Fibroblast of lung (primary cell): ENCODE results near the gene MXD1. TPM values are rescaled to one million over a fixed set of nuclear protein-coding genes. Genes with fewer than 3 reads are reported as not detected.

ENCODE experiments used
- DNase-seq, 2 donors: peaks; one replicate each; pipeline versions ENCODE4 v3.0.0 to v3.0.0-alpha.2; 2010; ENCODE audit warnings: low read depth in 2 of 2
- H2AFZ ChIP-seq: 2 replicates; pipeline ENCODE4 v1.5.1; 2012; ENCODE audit warnings: low read length, control low read depth, inconsistent platforms
- H3K27ac ChIP-seq: 2 replicates; pipeline ENCODE4 v1.5.1; 2011; ENCODE audit warnings: low read length, control low read depth; ENCODE audit not compliant: insufficient read depth
- H3K27me3 ChIP-seq: 2 replicates; pipeline ENCODE4 v1.5.1; 2011; ENCODE audit warnings: mild to moderate bottlenecking, low read length; ENCODE audit not compliant: control insufficient read depth, insufficient read depth
- H3K36me3 ChIP-seq: 2 replicates; pipeline ENCODE4 v1.5.1; 2011; ENCODE audit warnings: low read length; ENCODE audit not compliant: control insufficient read depth, insufficient read depth
- H3K4me1 ChIP-seq: 2 replicates; pipeline ENCODE4 v1.5.1; 2011; ENCODE audit warnings: low read length; ENCODE audit not compliant: control insufficient read depth, insufficient read depth; ENCODE audit errors: extremely low read depth
- H3K4me2 ChIP-seq: 2 replicates; pipeline ENCODE4 v1.5.1; 2011; ENCODE audit warnings: low read length, control low read depth; ENCODE audit not compliant: insufficient read depth; ENCODE audit errors: extremely low read depth
- H3K4me3 ChIP-seq, 4 experiments: fragments of 200-600 bp in 1 of 4; sonication (generic) in 1 of 4; replicated peaks in 1 of 4; 2 replicates each; pipeline ENCODE4 v1.5.1; 2011 to 2016; ENCODE audit warnings: low read length in 4 of 4, low read depth in 3 of 4, mild to moderate bottlenecking in 3 of 4, control low read depth in 2 of 4, inconsistent platforms in 1 of 4, mixed read lengths in 1 of 4; ENCODE audit not compliant: insufficient read depth in 1 of 4; ENCODE audit errors: control extremely low read depth in 1 of 4
- H3K79me2 ChIP-seq: 2 replicates; pipeline ENCODE4 v1.5.1; 2012; ENCODE audit warnings: mild to moderate bottlenecking, low read length, inconsistent platforms; ENCODE audit not compliant: control insufficient read depth, insufficient read depth
- H3K9ac ChIP-seq: 2 replicates; pipeline ENCODE4 v1.5.1; 2011; ENCODE audit warnings: mild to moderate bottlenecking, low read length, control low read depth; ENCODE audit not compliant: insufficient read depth
- H3K9me3 ChIP-seq: 2 replicates; pipeline ENCODE4 v1.5.1; 2012; ENCODE audit warnings: low read depth, low read length; ENCODE audit not compliant: control insufficient read depth, insufficient read depth
- H4K20me1 ChIP-seq: 2 replicates; pipeline ENCODE4 v1.5.1; 2011; ENCODE audit warnings: low read length; ENCODE audit not compliant: control insufficient read depth, insufficient read depth; ENCODE audit errors: extremely low read depth
- CTCF ChIP-seq, 2 donors: IDR thresholded peaks in 1 of 2; conservative IDR thresholded peaks in 1 of 2; 1 replicate in 1 of 2; 2 replicates in 1 of 2; pipeline ENCODE4 v1.5.1; 2011 to 2012; ENCODE audit warnings: low read length in 2 of 2, control low read depth in 1 of 2, inconsistent platforms in 1 of 2, low read depth in 1 of 2, mild to moderate bottlenecking in 1 of 2
- EZH2 ChIP-seq: IDR thresholded peaks from 2 replicates; pipeline ENCODE4 v1.5.1; 2012; ENCODE audit warnings: low read length, control low read depth, mild to moderate bottlenecking; ENCODE audit errors: missing control alignments
- polyA plus RNA-seq, 2 donors: library from polyadenylated mRNA; depleted of rRNA in 1 of 2; stranded (reverse) in 1 of 2; unstranded in 1 of 2; fragments of >200 nt; gene quantifications; 2 replicates each; pipeline ENCODE4 v1.2.1, GENCODE V29; 2011 to 2012; ENCODE audit warnings: missing spikeins in 1 of 2
- total RNA-seq: library from RNA; depleted of rRNA; stranded (reverse); fragments of >200 nt; gene quantifications from 2 replicates; pipeline ENCODE4 v1.2.1, GENCODE V29; 2014

MXD1 gene
- total and polyA plus RNA-seq, 2 donors (not counting 1 experiment from before 2014, with no cell fraction given), result 5.4 to 8.4 TPM

GRCh38 chr2:69931832-69932595 lies 17.1 kb downstream of the MXD1 start:
- no peak for DNase-seq
- Histone ChIP-seq H3K27ac (no peak overlapping the region), H3K79me2 (no peaks in the 10 kb centered on the region), H3K4me1 (peaks cover 9% of the 10 kb centered on the region), H4K20me1 (no peaks in the 10 kb centered on the region), H3K36me3 (peaks cover 1% of the 10 kb centered on the region), H2AFZ (no peak overlapping the region), H3K27me3 (no peaks in the 10 kb centered on the region), H3K9me3 (no peaks in the 10 kb centered on the region), H3K4me2 (no peak overlapping the region), H3K9ac (no peak overlapping the region), H3K4me3 (no peak overlapping the region)
- TF ChIP-seq EZH2 (no peak), CTCF (conservative IDR thresholded peaks at IDR 0.05 in 1 of 2, IDR thresholded peaks at IDR 0.05 in 1 of 2; ENCODE audit: low read depth in 1 of 2, low read length in 2 of 2) (no peak)

GRCh38 chr2:69932596-69932922 lies 17.6 kb downstream of the MXD1 start:
- no peak for DNase-seq
- H3K9me3 ChIP-seq, result no peaks in the 10 kb centered on the region
- no peak overlapping the region for H3K4me3 ChIP-seq
- H3K27ac ChIP-seq, result no peak overlapping the region
- no peaks in the 10 kb centered on the region for H3K27me3 ChIP-seq
- H3K4me1 ChIP-seq, result peaks cover 9% of the 10 kb centered on the region
- no peak overlapping the region for H3K4me2 ChIP-seq
- no peak overlapping the region for H3K9ac ChIP-seq
- H2AFZ ChIP-seq, result no peak overlapping the region
- TF ChIP-seq CTCF (conservative IDR thresholded peaks at IDR 0.05 in 1 of 2, IDR thresholded peaks at IDR 0.05 in 1 of 2; ENCODE audit: low read depth in 1 of 2, low read length in 2 of 2), result no peak
- no peak for TF ChIP-seq EZH2
- no peaks in the 10 kb centered on the region for H4K20me1 ChIP-seq
- no peaks in the 10 kb centered on the region for H3K79me2 ChIP-seq
- peaks cover 4% of the 10 kb centered on the region for H3K36me3 ChIP-seq

GRCh38 chr2:69933254-69933828 lies 18.4 kb downstream of the MXD1 start:
- H3K4me2 ChIP-seq, result no peak overlapping the region
- no peaks in the 10 kb centered on the region for H3K27me3 ChIP-seq
- no peak overlapping the region for H3K4me3 ChIP-seq
- H3K9ac ChIP-seq, result no peak overlapping the region
- no peaks in the 10 kb centered on the region for H3K9me3 ChIP-seq
- H3K36me3 ChIP-seq, result peaks cover 4% of the 10 kb centered on the region
- peaks cover 9% of the 10 kb centered on the region for H3K4me1 ChIP-seq
- H3K79me2 ChIP-seq, result no peaks in the 10 kb centered on the region
- TF ChIP-seq CTCF (conservative IDR thresholded peaks at IDR 0.05 in 1 of 2, IDR thresholded peaks at IDR 0.05 in 1 of 2; ENCODE audit: low read depth in 1 of 2, low read length in 2 of 2) (no peak), EZH2 (no peak)
- no peak overlapping the region for H3K27ac ChIP-seq
- H4K20me1 ChIP-seq, result no peaks in the 10 kb centered on the region
- no peak for DNase-seq
- H2AFZ ChIP-seq, result no peak overlapping the region
